HG02938 (cell line): ENCODE measurements around the gene LAMB3.

ENCODE experiments used
- ATAC-seq: cut with Tn5 transposase; IDR thresholded peaks from one replicate; pipeline ENCODE4 v1.9.1; 2021; ENCODE audit warnings: mild to moderate bottlenecking, moderate library complexity; ENCODE audit not compliant: unreplicated experiment

The LAMB3 gene

DNA sequence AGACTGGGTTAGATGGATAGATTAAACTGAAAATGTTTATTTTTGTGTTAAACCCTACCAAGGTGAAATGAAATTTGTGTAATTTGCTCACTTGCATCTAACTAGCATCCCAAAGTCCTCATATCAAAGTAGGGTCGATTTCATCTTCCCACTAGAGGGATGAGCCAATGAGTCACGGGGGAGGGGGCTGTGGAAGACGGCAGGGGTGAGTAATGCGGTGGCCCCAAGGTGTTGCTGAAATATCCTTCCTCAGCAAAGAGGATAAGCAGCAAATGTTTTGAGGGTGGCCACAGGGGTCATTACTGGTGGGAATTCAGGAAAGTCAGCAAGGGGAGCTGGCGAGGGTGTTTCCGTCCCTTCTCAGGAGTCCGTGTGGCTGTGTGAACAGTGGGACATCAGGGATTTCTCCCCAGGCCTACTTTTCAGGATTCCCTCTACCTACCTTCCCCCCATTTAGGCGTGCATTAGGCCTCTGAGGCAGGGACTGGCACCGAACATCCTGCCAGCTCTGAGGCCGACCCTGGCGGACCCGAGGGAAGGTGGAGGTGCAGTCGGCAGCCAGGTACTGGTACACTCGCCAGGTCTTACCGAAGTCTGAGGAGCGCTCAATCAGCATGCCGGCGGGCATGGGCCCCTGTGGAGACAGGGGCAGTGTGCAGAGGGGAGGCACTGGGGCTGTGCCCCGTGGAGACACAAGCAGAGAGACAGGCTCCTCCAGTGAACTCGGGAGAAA is 18.1 kb downstream of the LAMB3 start:
- ATAC-seq, result no peak

DNA sequence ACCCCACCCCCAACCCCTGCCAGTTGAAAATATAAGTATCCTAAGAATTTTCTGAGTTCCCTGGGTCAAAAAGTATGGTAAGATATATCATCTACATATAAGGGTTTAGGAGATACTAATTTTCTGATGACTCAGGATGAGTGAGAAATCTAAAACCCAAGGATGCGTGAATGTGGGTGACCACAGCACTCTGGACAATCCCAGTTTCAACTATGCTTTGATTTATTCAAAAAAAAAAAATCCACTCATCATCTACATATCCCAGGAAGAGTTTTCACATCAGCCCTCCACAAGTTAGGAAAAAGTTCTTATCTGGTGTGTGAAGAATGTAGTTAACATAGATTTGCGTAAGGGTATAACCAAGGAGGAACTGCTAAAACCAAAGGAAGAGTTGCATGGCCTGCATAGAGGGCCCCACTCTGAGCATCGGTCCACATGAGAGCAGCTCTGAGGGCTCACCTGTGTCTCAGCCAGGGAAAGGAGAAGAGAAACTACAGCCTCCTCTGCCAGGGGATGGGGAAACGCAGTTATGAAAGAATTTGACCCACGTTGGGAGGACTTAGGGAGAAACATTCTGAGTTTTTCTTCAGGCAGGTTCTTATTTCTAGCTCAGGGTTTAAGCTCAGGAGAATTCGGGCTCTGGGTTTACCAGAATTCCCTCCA is 18.8 kb downstream of the LAMB3 start:
- ATAC-seq, result no peak

DNA sequence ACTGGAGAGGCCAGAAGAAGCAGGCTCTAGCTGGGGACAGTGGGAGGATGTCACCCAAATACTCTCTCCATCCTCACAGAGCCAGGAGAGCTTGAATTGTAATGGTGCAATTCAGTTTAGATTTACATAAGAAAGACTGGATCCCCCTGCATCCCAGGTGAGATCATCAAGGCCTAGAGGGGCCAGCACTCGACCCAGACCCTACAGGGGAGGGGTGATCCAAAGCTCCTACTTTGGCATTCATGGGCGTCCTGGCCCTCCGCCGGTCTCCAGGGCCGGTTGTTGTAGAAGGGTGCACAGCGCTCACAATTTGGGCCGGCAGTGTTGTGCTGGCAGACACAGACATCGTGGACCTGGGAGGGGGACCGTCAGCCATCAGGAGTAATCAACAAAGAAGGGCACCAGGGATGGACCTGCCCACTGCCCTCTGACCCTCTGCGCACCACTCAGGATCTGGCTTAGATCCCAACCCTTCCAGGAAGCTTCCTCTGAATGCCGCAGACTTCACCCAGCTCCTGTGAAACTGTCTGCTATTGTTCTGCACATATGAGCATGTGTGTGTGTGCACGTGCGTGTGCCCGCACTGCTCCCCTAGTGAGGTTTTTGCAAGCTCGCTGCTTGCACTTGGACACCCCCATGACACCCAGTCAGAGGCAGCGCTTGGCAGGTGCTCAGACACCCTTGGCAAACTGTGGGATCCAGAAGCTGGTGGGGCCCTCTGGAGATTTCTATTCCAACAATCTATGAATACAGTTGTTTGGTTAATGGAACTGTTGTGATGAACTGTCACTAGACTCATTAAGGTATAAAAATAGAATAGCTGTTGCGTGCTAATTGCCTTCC is 21.6 kb downstream of the LAMB3 start:
- ATAC-seq, result no peak

DNA sequence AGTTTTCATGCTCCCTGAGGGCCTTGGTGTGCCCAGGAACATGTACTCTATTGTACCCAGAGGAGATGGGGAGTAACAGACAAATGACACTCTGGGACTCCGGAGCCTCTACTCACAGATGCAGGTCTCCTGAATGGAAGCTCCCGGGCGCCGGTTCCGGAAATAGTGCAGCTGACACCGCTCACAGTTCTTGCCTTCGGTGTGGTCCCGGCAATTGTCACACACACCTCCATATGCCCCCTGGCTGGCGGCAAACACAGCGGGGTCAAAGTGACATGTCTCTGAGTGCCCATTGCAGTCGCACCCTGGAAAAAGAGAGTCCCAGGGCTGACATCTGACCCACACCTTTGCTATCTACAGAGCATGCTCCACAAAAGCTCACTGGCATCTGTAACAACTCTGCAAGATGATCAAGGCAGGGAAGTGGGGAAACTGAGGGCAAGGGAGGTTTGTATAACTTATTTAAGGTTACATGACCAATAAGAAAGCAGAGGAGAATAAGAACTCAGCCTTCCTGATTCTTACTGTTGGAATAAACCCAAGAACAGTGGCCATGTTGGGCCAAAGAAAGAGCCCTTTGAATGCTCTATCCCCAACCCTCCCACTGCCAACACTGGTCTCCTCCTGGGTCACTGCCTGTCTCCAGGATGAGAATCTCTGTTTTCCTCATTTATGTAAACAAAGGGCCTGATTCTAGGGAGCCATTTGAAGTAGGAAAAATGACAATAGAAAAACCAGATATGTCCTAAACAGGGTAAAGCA is 22.4 kb downstream of the LAMB3 start:
- no peak for ATAC-seq

DNA sequence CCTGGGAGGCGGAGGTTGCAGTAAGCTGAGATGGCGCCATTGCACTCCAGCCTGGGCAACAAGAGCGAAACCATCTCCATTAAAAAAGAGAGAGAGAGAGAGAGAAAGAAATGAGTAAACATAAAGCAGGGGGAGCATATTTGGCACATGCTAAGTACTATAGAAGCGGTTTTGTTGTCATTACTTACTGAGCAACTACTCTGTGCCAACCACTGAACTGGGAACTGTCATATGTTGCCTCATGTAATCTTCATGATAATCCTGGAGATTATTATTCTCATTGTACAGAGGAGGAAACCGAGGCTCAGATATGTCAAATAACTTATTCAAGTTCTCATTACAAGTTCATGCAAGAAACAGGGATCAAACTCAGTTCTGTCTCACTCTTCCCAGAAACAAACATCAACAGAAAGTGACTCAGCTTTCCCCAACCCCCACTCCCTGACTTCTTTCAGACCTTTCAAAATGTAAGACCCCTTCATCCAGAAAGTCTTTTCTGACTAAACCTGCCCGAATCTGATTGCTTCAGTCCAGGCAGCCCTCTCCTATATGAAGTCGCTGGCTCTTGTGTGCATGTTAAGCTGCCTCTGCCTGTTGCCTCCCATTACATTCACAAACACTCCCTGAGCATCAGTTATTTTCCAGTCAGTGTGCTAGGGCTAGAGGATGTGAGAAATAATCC is 23.5 kb downstream of the LAMB3 start:
- no peak for ATAC-seq

DNA sequence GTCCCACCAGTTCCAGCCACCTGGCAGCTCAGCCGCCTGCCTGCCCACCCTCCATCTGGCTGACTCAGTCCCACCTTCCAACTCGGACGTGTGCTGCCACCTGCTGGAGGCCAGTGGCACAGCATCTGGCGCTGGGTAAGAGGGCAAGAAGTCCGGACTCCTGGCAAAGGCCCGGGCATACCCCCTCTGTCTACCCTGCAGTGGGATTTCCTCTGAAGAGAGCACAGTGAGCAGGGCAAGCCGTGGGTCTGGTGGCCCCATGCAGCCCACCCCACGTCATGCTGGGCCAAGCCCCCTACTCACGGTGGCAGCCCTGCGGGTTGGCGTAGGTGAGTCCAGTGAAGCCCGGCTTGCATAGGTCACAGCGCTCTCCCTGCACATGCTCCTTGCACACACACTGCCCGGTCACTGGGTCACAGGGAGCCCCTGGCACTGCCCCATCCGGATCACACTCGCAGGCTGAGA is 24.5 kb downstream of the LAMB3 start:
- ATAC-seq, result peak; percentile 76

DNA sequence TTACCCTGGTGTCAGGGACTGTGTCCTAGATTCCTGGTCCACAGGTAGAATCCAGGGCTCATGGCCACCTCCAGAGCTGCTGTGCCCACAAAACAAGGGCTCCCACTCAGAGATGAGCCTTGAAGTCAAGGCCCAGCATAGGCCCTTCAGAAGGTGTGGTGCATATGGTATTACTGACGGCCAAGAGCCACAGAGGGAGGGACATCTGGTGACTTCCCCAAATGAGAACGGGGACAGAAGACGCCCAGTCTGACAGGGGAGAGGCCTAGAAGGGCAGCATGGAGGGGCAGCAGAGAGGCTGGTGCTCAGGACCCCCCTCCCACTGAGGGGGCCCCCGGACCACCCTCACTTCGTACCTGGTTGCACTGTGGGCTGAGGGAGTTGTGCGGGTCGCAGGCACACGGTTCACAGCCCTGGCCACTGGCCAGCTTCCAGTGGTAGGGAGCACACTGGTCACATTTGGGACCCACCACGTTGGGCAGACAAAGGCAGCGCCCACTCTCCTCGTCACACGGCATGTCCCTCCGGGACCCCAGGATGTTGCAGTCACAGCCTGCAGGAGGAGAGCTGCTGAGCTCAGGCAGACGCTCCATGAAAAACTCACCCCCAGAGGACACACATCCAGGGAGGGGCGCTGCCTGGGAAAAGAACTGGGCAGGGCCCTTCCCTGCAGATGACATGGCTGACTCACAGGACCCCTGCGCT is 25.0 kb downstream of the LAMB3 start:
- ATAC-seq, result peak; percentile 9

DNA sequence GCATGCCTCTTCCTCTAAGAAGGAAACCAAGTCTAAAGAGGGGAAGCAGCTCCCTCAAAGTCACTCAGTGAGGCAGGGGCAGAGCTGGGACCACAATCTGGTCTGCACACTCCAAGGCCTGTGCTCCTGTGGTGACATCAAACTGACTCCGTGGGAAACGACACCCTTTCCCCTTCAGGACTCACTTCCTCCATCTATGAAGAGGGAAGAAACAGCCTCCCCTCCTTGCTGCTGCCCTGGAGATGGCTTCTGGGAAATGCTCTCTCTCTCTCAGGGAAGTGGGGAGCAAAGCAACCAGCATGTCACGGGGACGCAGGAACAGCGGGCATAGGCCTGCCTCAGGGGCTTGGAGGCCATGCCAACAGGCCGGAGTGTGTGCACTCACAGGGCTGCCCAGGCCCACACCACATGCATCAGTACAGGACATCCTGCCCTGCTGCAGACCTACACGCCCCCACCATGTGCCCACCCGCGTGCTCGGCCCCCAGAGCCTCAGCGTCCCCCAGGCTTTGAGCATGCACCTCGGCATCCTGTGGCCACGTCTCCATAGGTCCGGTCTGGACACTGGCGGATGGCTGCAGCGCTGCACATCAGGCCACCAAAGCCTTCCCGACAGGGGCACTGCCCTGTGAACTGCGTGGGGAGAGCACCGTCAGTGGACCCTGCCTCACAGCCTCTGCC is 25.7 kb downstream of the LAMB3 start:
- ATAC-seq, result no peak

DNA sequence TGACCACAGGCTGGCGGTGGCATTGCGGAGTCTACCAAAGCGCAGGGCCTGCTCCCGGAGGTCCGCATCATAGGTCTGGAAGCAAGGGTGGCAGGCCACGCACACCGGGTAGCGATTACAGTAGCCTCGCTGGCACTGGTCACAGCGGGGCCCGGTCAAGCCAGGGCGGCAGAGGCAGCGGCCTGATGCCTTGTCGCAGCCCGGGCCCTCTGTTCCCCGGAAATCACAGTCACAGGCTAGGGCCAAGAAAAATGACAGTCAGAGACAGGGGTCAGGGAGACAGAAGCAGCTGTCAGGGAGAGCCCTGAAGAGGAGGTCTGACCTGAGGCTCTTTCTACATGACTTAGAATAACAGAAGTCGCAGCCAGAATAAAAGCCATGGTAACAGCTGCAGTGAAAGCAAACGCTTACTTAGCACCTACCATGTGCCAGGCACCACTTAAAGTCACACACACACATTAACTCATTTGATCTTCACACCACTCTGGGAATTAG is 26.4 kb downstream of the LAMB3 start:
- ATAC-seq, result no peak

DNA sequence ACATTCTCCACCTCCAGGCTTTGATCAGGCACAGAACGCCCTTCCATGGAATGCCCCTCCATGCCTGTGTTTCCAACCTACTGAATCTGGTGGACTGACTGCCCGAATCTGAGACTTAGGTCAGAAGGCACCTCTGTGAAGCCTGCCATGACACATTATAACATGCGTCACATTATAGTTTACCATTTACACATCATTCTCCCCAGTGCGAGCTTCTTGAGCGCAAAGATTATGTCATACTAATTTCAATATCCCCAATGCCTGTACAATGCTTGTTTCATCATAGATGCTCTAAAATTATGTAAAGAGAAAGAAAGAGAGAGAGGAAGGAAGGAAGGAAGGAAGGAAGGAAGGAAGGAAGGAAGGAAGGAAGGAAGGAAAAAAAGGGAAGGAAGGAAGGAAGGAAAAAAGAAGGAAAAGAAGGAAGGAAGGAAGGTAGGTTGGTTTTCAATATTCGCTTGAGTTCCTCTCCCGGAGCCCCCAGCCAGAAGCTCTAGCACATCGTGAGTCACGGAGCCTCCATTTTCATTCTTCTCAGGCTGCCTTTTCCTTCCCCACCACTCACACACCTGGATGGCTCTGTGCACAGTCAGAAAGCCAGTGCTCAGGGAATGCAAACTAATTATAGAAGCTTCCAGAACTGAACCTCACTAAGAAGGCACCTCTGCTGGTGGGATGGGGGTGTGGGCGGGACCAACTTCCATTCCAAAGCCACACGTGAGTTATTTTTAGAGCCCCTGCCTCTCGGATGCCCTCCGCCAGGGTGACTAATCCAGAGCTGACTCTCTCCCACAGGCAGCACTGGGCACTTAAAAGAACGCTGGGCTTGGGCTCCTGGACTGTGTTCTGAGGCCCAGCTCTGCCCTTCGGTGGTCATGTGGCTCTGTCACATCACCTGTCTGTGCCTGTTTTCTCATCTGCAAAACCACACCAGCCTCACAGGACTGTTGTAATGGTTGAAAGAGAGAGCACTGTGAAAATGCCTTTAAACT is 27.4 kb downstream of the LAMB3 start:
- ATAC-seq, result no peak

DNA sequence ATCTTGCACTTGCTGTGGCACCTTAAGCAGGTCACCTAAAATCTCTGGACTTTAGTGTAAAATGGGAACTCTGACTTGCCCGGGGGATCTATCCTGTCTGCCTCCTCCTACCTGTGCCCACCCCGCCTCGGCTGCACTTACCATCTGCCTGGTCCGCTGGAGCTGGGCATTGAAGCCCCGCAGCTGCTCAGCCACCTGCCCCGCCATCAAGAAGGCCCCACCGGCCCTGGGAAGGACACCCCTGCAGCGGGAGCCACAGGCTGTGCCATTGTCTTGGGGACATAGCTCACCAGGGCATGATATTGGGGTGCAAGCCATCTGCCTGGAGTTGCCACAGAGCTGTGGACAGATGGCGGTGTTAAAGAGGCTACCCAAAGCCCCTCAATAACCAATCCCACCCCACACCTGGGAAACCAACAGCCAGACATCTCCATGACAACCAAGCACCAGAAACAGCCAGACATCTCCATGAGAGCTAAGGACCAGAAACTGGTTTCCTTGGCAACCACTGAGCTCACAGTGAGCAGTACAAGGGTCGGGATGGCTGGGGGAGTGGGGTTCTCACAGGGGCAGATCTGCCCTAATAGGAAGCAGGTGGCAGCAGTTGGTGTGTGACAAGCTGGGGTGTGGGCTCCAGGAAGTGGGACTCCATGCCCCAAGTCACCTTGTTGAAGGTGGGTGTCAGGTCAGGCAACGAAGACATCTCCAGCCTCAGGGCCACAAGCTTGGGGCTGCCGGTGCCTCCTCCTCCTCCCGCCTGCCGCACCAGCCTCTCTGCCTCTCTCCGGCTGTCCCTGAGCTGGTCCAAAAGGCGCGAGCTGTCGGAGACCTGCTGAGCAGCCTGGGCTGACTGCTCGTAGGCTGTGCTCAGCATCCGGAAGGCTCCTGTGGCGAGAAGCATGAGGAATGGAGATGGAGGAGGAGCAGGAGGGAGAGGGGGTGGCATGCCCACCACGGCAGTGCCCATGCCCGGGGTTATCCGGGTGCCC is 29.1 kb downstream of the LAMB3 start:
- no peak for ATAC-seq

DNA sequence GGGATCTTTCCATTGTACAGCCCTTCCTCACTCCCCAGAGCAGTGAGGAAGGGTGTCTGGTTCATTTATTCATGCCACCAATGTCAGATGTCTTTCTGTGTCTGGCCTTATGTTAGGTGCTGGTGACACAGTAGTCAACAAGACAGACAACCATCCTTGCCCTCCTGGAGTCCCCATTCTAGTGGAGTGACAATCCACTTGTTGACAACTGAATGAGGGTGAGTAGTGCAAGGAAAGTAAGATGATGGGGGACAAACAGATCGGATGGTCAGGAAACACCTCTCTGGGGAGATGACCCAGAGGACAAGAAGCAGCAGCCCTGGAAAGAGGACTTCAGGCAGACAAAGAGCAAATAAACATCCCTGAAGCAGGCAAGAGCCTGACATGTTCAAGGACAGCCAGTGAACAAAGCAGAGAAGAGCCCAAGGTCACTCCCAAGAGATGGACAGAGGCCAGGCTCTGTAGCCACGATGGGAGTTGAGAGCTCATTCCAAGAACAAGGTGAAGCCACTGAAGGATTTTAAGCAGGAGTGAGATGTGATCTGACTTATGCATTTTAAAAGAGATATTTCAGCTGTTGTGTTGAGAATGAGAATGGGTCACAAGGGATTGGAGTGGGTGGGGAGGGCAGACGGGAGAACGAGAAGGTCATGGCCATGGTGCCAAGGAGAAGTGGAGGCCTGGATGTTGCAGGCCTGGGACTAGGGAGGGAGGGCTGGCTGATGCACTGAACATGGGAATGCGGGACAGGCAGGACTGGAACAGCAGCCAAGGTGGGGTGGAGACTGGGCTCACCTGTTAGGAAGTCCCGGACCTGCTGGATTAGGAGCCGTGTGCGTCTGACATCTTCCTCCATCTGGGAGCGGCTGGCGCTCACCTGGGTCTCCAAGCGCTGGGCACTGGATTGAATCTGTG is 30.2 kb downstream of the LAMB3 start:
- ATAC-seq, result no peak

DNA sequence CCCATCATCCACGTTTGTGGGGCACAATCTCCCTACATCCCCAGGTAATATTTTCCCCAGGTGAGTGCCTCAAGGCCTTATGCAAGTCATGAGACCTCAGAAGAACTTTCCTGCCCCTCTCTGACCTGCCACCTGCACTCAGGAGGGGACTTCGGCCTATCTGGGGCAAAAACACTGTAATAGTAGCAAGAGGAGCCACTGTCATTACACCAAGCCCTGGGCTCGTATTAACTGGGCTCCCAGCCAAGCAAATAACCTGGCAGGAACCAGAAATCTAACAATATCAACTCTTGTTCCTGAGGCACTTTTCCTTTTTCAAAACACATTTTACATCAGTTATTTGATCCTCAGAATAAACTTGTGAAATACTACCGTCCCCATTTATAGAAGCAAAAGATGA is 30.9 kb downstream of the LAMB3 start:
- ATAC-seq, result no peak

DNA sequence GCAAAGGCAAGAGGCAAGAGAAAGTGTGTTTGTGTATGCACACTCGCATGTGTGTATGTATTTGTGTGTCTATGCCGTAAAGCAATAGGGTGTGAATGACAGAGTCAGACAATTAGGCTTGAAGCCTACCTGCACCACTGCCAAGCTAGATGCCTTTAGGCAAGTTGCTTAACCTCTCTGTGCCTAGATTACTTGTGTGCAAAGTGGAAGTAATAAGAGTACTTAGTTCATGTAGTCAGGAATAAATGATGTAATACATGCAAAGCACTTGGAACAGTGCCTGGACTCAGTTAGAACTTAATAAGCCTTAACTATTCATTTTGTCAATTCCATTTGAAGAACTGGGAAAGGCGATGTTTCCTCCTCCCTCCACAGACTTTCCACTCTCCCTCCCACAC is 31.7 kb downstream of the LAMB3 start:
- ATAC-seq, result no peak

DNA sequence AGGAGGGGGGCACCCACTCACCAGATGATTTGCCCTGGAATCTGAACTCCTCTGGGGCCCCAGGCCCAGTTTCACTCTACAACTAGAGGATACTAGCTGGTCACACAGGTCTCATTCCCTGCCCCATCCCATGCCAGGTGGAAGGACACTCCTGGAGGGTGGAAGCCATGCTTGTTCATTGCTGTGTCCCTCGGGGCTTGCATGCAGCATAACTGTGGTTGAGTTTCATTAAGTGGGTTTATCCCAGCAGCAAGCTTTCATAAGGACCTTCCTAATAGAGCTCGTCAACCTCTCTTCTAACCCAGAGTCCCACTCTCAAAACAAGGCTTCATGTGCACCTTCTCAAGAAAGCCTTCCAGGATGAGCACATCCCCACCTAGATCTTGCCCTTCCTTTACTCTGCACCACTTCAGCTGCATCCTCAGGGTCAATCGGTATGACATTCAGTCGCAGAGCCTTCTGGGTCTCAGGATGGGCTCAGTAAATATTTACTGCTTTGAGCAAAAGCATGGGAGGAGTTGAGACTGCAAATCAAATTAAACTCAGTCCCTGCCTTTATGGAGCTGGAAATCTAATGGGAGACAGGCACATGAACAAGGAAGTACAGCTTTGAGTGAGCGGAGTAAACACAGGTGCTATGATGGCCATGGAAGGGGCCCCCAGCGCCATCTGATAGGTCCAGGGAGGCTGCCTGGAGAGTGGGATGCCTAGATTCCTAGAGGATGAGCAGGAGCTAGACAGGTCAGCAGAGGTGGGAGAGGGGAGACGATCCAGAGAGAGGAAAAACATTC is 32.3 kb downstream of the LAMB3 start:
- no peak for ATAC-seq
